HG03342 (cell line): ENCODE results near the gene AGT.

Experiments
- ATAC-seq: cut with Tn5 transposase; IDR thresholded peaks from one replicate; pipeline ENCODE4 v1.9.1; 2021; ENCODE audit warnings: mild to moderate bottlenecking, moderate library complexity; ENCODE audit not compliant: unreplicated experiment

AGT gene

GRCh38 chr1:230713915-230714764 is at the start of gene AGT:
Gene AGT, minus strand, starts transcription at chr1:230714122. Its CDS starts 3,299 bp downstream, at chr1:230710823.
- no peak for ATAC-seq

- no peak for ATAC-seq
Measured at GRCh38 chr1:230761443-230762167, 47.7 kb upstream of the AGT start.

- no peak for ATAC-seq
Measured at GRCh38 chr1:230760360-230760827, 46.5 kb upstream of the AGT start.

GRCh38 chr1:230759369-230760065 is 45.6 kb upstream of the AGT start:
- no peak for ATAC-seq

- no peak for ATAC-seq
Measured at GRCh38 chr1:230758709-230759368, 44.9 kb upstream of the AGT start.

GRCh38 chr1:230757856-230758708 is 44.2 kb upstream of the AGT start:
- ATAC-seq = no peak

- ATAC-seq = no peak
Measured at GRCh38 chr1:230754796-230755195, 40.9 kb upstream of the AGT start.

- no peak for ATAC-seq
Measured at GRCh38 chr1:230753586-230754251, 39.8 kb upstream of the AGT start.

GRCh38 chr1:230753191-230753585 is 39.3 kb upstream of the AGT start:
- ATAC-seq = no peak

- ATAC-seq = no peak
Measured at GRCh38 chr1:230752407-230752806, 38.5 kb upstream of the AGT start.

GRCh38 chr1:230750986-230751625 is 37.2 kb upstream of the AGT start:
- ATAC-seq = no peak

GRCh38 chr1:230750576-230750975 is 36.7 kb upstream of the AGT start:
- no peak for ATAC-seq

- ATAC-seq = no peak
Measured at GRCh38 chr1:230749635-230750034, 35.7 kb upstream of the AGT start.

- no peak for ATAC-seq
Measured at GRCh38 chr1:230749150-230749549, 35.2 kb upstream of the AGT start.

GRCh38 chr1:230747890-230748800 is 34.2 kb upstream of the AGT start:
- no peak for ATAC-seq

GRCh38 chr1:230747127-230747730 is 33.3 kb upstream of the AGT start, which contains the start of gene CAPN9:
Gene CAPN9, plus strand, starts transcription at chr1:230747388. Its CDS starts 109 bp downstream, at chr1:230747497.
- no peak for ATAC-seq

GRCh38 chr1:230746617-230747016 is 32.7 kb upstream of the AGT start:
- no peak for ATAC-seq
